ENCODE data around the gene MAU2.

Gene MAU2

GRCh38 chr19:19404879-19405860 lies 84.5 kb downstream of the MAU2 start, which contains the start of gene GATAD2A:
Gene GATAD2A, plus strand, starts transcription at chr19:19405675. Its CDS starts 59,671 bp downstream, at chr19:19465346.
- Mint-ChIP-seq H3K27me3 (no peaks in the 10 kb centered on the region), H3K9me3 (no peaks in the 10 kb centered on the region), H3K27ac (peak within 1 kb of the TSS; percentile 85 to 96), H3K4me3 (peak within 1 kb of the TSS; percentile 95 to 96), H3K4me1 (peaks cover 71% of the 10 kb centered on the region)
- peak; percentile 90 to 95 for DNase-seq
- ATAC-seq = peak; percentile 76

DNA sequence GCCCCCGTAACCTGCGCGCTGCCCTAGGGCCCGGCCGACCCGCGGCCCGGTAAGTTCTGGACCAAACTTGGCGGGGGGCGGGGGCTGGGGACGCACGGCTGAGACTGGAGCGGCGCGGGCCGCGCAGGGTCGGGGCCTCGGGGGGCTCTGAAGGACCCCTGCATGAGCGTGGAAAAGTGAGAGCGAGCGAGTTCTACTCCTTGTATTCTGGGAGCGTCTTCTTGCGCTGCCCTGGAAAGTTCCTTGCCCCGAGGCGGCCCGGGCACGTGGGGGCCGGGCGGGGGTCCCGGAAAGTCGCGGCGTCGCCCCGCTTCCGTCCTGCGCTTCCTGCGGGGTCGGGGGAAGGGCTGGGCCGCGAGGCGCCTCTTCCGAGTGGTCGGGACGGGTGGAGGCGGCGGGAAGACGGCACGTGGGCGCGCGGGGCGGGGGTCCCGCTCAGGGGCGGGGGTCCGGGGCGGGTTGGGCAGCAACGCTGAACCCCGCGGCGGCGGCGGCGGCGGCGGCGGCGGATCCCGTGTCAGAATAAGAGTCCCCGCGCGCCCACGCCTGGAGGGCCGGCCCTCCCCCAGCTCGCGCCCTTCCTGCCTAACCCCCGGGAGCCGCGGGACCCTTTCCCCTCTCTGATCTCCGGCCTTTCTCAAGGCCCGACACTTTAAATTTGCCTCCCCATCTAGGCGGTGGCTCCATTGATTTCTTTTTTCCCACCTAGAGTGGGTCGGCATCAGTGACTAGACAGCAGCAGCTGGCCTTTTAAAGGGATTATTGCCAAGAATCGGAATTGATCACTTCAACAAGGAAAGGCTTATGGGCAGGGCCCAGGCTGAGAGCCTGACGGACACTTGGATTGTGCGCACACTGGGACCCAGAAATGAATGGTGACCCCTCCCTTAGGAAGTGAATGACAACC lies 85.6 kb downstream of the MAU2 start:
- H3K4me1 Mint-ChIP-seq = peaks cover 80% of the 10 kb centered on the region
- H3K9me3 Mint-ChIP-seq = no peaks in the 10 kb centered on the region
- no peaks in the 10 kb centered on the region for H3K27me3 Mint-ChIP-seq
- peak overlapping the region; percentile 85 to 96 for H3K27ac Mint-ChIP-seq
- DNase-seq (peak; percentile 51 to 54), ATAC-seq (peak; percentile 24)
- H3K4me3 Mint-ChIP-seq = peak overlapping the region; percentile 95 to 96

GRCh38 chr19:19406878-19407632 lies 86.4 kb downstream of the MAU2 start:
- H3K9me3 Mint-ChIP-seq = no peaks in the 10 kb centered on the region
- peak overlapping the region; percentile 95 to 96 for H3K4me3 Mint-ChIP-seq
- ATAC-seq (peak; percentile 71), DNase-seq (peak; percentile 57 to 66)
- peaks cover 81% of the 10 kb centered on the region for H3K4me1 Mint-ChIP-seq
- peak overlapping the region; percentile 85 to 96 for H3K27ac Mint-ChIP-seq
- no peaks in the 10 kb centered on the region for H3K27me3 Mint-ChIP-seq

DNA sequence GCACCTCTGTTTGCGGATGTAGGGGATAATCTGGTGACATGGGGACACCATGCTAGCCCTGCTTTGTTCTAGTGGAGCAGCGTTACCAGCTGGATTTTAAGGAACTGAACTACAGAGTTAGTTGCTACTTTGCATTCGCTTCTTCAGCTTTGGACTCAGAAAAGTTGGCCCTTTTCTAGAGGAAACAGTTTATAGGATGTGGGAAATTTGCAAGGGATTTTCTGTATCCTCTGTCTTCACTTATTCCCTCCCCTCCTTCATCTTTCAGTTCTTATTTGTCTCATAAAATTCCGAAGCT lies 87.0 kb downstream of the MAU2 start:
- Mint-ChIP-seq H3K27ac (no peak overlapping the region), H3K9me3 (no peaks in the 10 kb centered on the region), H3K4me3 (peak overlapping the region; percentile 95 to 96), H3K4me1 (peaks cover 86% of the 10 kb centered on the region), H3K27me3 (no peaks in the 10 kb centered on the region)
- ATAC-seq = no peak
- no peak for DNase-seq

All from stimulated activated naive CD8-positive, alpha-beta T cell treated with anti-CD3 and anti-CD28 coated beads, Interleukin-15, amount 100 ng/mL, for 72 hours (primary cell).